ENCODE measurements around the gene LIN7B. TPM values are rescaled to one million over a fixed set of nuclear protein-coding genes. Genes with fewer than 3 reads are reported as not detected.
"Not testable (repeated sequence)": the region's sequence is repeated elsewhere in the genome, so short reads cannot be mapped to it uniquely, and the experiment has no call there.

LIN7B gene
- polyA plus RNA-seq, 1 of the 3 experiments (the other 2 are of a cell fraction), result 20.8 TPM

DNA sequence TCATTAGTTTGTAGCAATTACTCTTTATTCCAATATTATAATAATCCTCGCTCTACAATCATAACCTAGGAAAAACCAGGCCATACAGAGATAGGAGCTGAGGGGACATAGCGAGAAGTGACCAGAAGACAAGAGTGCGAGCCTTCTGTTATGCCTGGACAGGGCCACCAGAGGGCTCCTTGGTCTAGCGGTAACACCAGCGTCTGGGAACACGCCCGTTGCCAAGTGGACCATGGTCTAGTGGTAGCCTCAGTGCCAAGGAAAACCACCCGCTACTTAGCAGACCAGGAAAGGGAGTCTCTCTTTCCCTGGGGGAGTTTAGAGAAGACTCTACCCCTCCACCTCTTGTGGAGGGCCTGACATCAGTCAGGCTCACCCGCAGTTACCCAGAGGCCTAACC, 39.3 kb upstream of the LIN7B start:
- DNase-seq; H3K4me1 ChIP-seq (ENCODE audit: control insufficient read depth in 1 of 2, insufficient read depth in 2 of 2, low read depth in 1 of 2, low read length in 1 of 2); H3K9me2 ChIP-seq; H3K36me3 ChIP-seq (replicated peaks in 1 of 2; ENCODE audit: control insufficient read depth in 1 of 2, insufficient read depth in 2 of 2, low read length in 1 of 2); H3K9ac ChIP-seq; H3K4me3 ChIP-seq (ENCODE audit: low read depth in 2 of 2, low read length in 1 of 2); H3K9me3 ChIP-seq; H3K4me2 ChIP-seq; POLR2A ChIA-PET; H2AFZ ChIP-seq (ENCODE audit: low read depth); H3K27me3 ChIP-seq (ENCODE audit: insufficient read depth); H4K20me1 ChIP-seq (ENCODE audit: insufficient read depth); H3K79me2 ChIP-seq (ENCODE audit: insufficient read depth); H3K27ac ChIP-seq (ENCODE audit: low read depth in 2 of 2, low read length in 1 of 2): not testable (repeated sequence)
- CTCF ChIA-PET, result interaction anchor here (0.7 to 2.7 kb wide), 13 partner anchors 23 to 411 kb away, joined by 3 to 13 read pairs (median 3); partner anchors contain the start of genes GYS1, HRC and RUVBL2
- TF ChIP-seq RAD21 (IDR thresholded peaks at IDR 0.05; ENCODE audit: low read length), result peak; percentile 60
- TF ChIP-seq, protein P1, sequence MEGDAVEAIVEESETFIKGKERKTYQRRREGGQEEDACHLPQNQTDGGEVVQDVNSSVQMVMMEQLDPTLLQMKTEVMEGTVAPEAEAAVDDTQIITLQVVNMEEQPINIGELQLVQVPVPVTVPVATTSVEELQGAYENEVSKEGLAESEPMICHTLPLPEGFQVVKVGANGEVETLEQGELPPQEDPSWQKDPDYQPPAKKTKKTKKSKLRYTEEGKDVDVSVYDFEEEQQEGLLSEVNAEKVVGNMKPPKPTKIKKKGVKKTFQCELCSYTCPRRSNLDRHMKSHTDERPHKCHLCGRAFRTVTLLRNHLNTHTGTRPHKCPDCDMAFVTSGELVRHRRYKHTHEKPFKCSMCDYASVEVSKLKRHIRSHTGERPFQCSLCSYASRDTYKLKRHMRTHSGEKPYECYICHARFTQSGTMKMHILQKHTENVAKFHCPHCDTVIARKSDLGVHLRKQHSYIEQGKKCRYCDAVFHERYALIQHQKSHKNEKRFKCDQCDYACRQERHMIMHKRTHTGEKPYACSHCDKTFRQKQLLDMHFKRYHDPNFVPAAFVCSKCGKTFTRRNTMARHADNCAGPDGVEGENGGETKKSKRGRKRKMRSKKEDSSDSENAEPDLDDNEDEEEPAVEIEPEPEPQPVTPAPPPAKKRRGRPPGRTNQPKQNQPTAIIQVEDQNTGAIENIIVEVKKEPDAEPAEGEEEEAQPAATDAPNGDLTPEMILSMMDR (IDR thresholded peaks at IDR 0.05), result peak; percentile 50
- peak; percentile 56 for TF ChIP-seq SMC3 (IDR thresholded peaks at IDR 0.05; ENCODE audit: low read depth, low read length)
- H3F3A ChIP-seq (replicated peaks; ENCODE audit: insufficient read depth), result peaks cover 21% of the 10 kb centered on the region
- WGBS (ENCODE audit: low lambda C conversion rate), result 15% methylated on average over 9 of the region's 9 CpGs

DNA sequence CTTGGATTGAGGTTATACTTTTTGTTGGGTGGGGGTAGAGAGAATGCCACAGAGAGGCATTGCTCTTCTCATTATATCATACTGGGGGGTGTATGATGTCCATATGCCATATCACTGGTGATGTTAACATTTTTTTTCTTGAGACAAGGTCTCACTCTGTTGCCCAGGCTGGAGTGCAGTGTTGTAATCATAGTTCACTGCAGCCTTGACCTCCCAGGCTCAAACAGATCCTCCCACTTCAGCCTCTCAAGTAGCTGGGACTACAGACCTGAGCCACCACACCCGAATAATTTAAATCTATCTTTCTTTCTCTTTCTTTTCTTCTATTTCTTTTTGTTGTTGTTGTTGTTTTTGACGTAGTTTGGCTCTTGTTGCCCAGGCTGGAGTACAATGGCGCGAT, 33.8 kb upstream of the LIN7B start:
- Histone ChIP-seq H3K4me2 (no peak overlapping the region), H2AFZ (ENCODE audit: low read depth) (no peak overlapping the region), H3K27me3 (ENCODE audit: insufficient read depth) (no peaks in the 10 kb centered on the region), H3K9ac (no peak overlapping the region), H3F3A (replicated peaks; ENCODE audit: insufficient read depth) (peaks cover 8% of the 10 kb centered on the region), H3K9me3 (no peaks in the 10 kb centered on the region), H3K79me2 (ENCODE audit: insufficient read depth) (peaks cover 5% of the 10 kb centered on the region; the same call in 1 of the 2 replicates), H3K4me1 (ENCODE audit: control insufficient read depth in 1 of 2, insufficient read depth in 2 of 2, low read depth in 1 of 2, low read length in 1 of 2) (peaks cover 0 to 4% of the 10 kb centered on the region in 2 experiments; a peak in 1 of 4 replicates), H3K4me3 (ENCODE audit: low read depth in 2 of 2, low read length in 1 of 2) (no peak overlapping the region), H4K20me1 (ENCODE audit: insufficient read depth) (no peaks in the 10 kb centered on the region), H3K9me2 (no peaks in the 10 kb centered on the region), H3K36me3 (replicated peaks in 1 of 2; ENCODE audit: control insufficient read depth in 1 of 2, insufficient read depth in 2 of 2, low read length in 1 of 2) (no peaks in the 10 kb centered on the region), H3K27ac (ENCODE audit: low read depth in 2 of 2, low read length in 1 of 2) (no peak overlapping the region)
- ChIA-PET CTCF (interaction anchor here (0.6 to 2.2 kb wide), 2 partner anchors 18 to 221 kb away, joined by 3 to 8 read pairs; no protein-coding TSS in a partner anchor), POLR2A (no interaction called here)
- TF ChIP-seq MXI1 (IDR thresholded peaks at IDR 0.05; ENCODE audit: low read depth, low read length), result no peak
- no peak for TF ChIP-seq NFIC (IDR thresholded peaks at IDR 0.05; ENCODE audit: borderline replicate concordance)
- TF ChIP-seq, protein P2, sequence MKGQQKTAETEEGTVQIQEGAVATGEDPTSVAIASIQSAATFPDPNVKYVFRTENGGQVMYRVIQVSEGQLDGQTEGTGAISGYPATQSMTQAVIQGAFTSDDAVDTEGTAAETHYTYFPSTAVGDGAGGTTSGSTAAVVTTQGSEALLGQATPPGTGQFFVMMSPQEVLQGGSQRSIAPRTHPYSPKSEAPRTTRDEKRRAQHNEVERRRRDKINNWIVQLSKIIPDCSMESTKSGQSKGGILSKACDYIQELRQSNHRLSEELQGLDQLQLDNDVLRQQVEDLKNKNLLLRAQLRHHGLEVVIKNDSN (IDR thresholded peaks at IDR 0.05; ENCODE audit: borderline replicate concordance, low read depth), result no peak
- no peak for TF ChIP-seq MEF2A (IDR thresholded peaks at IDR 0.05; ENCODE audit: borderline replicate concordance, low read depth)
- 37% methylated on average over 4 of the region's 4 CpGs for WGBS (ENCODE audit: low lambda C conversion rate)
- no peak for DNase-seq

DNA sequence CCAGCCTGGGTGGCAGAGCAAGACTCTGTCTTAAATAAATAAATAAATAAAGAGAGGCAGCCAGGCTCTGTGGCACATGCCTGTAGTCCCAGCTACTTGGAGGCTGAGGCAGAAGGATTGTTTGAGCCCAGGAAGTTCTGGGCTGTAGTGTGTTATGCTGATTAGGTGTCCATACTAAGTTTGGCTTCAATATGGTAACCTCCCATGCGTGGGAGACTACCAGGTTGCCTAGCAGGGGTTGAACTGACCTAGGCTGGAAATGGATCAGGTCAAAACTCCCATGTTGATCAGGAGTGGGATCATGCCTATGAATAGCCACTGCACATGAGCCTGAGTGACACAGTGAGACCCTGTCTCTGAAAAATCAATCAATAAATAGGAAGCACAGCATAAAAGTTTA, 32.9 kb upstream of the LIN7B start:
- 60% methylated on average over 1 of the region's 1 CpG for WGBS (ENCODE audit: low lambda C conversion rate)
- no peak for TF ChIP-seq NRF1 (IDR thresholded peaks at IDR 0.05; ENCODE audit: low read depth, low read length)
- TF ChIP-seq, protein P3, sequence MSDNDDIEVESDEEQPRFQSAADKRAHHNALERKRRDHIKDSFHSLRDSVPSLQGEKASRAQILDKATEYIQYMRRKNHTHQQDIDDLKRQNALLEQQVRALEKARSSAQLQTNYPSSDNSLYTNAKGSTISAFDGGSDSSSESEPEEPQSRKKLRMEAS (IDR thresholded peaks at IDR 0.05; ENCODE audit: low read depth), result no peak
- Histone ChIP-seq H3K4me3 (ENCODE audit: low read depth in 2 of 2, low read length in 1 of 2) (no peak overlapping the region), H3F3A (replicated peaks; ENCODE audit: insufficient read depth) (peaks cover 8% of the 10 kb centered on the region), H3K36me3 (replicated peaks in 1 of 2; ENCODE audit: control insufficient read depth in 1 of 2, insufficient read depth in 2 of 2, low read length in 1 of 2) (no peaks in the 10 kb centered on the region), H3K27ac (ENCODE audit: low read depth in 2 of 2, low read length in 1 of 2) (no peak overlapping the region), H3K9me3 (no peaks in the 10 kb centered on the region), H3K9me2 (no peaks in the 10 kb centered on the region), H3K4me2 (no peak overlapping the region), H3K79me2 (ENCODE audit: insufficient read depth) (peaks cover 14% of the 10 kb centered on the region), H2AFZ (ENCODE audit: low read depth) (no peak overlapping the region), H3K4me1 (ENCODE audit: control insufficient read depth in 1 of 2, insufficient read depth in 2 of 2, low read depth in 1 of 2, low read length in 1 of 2) (peaks cover under 1 to 6% of the 10 kb centered on the region in 2 experiments; a peak in 1 of 4 replicates), H3K9ac (no peak overlapping the region), H4K20me1 (ENCODE audit: insufficient read depth) (peaks cover 8% of the 10 kb centered on the region), H3K27me3 (ENCODE audit: insufficient read depth) (no peaks in the 10 kb centered on the region)
- no peak for DNase-seq
- ChIA-PET CTCF (interaction anchor here (1.3 to 2.2 kb wide), 4 partner anchors 8 to 118 kb away, joined by 3 to 9 read pairs (median 6); no protein-coding TSS in a partner anchor), POLR2A (no interaction called here)
